Panc1 (cell line): Measurements from ENCODE around the gene KLC4. TPM values are rescaled to one million over a fixed set of nuclear protein-coding genes. Genes with fewer than 3 reads are reported as not detected.
A peak's percentile ranks its signal among the peaks of the same experiment; 100 is the strongest.

Source experiments
- ATAC-seq: fragments of 200-7000 bp; cut with Tn5 transposase; 2 replicates; pipeline ENCODE4 v1.9.1; 2020; ENCODE audit warnings: mild to moderate bottlenecking, moderate library complexity
- BruUV-seq: library from RNA; stranded (reverse); fragments of 400-500 nt; replicated peaks from 2 replicates; lab custom pipeline; 2021; lab: Mats Ljungman, UMichigan
- CTCF ChIA-PET: fragments of 300-600 bp; sonication (Branson Sonifier 250); formaldehyde crosslinking; loops from one replicate; lab custom pipeline; 2022; ENCODE audit warnings: antibody characterized with exemption; lab: Charles Lee
- POLR2A ChIA-PET: fragments of 300-600 bp; sonication (Branson Sonifier 250); formaldehyde crosslinking; loops from one replicate; lab custom pipeline; 2022; ENCODE audit warnings: antibody characterized with exemption; lab: Charles Lee
- DNase-seq: peaks from one replicate; pipeline ENCODE4 v3.0.0-alpha.2; 2010; ENCODE audit warnings: low read depth, low spot score
- H3K27ac ChIP-seq: 2 replicates; pipeline ENCODE4 v1.5.1; 2011; ENCODE audit warnings: mild to moderate bottlenecking, low read length, inconsistent platforms
- H3K27me3 ChIP-seq: fragments of 200-500 bp; sonication (Bioruptor generic); 2 replicates; pipeline ENCODE4 v1.6.0; 2014; ENCODE audit warnings: low read length, inconsistent platforms; ENCODE audit not compliant: control insufficient read depth, insufficient read depth
- H3K36me3 ChIP-seq: fragments of 200-500 bp; sonication (Bioruptor generic); 2 replicates; pipeline ENCODE4 v1.5.1; 2014; ENCODE audit warnings: inconsistent platforms, mild to moderate bottlenecking, low read length, moderate library complexity; ENCODE audit not compliant: control insufficient read depth, insufficient read depth
- H3K4me1 ChIP-seq: 2 replicates; pipeline ENCODE4 v1.5.1; 2011; ENCODE audit warnings: inconsistent platforms, mild to moderate bottlenecking, low read length, moderate library complexity; ENCODE audit not compliant: control insufficient read depth, insufficient read depth
- H3K4me3 ChIP-seq, 2 experiments: 2 replicates each; pipeline ENCODE4 v1.5.1; 2011 to 2012; ENCODE audit warnings: low read depth in 2 of 2, low read length in 2 of 2, mild to moderate bottlenecking in 2 of 2, inconsistent platforms in 1 of 2, moderate library complexity in 1 of 2
- H3K9me3 ChIP-seq: fragments of 200-500 bp; sonication (Bioruptor generic); 2 replicates; pipeline ENCODE4 v1.5.1; 2014; ENCODE audit warnings: low read depth, mild to moderate bottlenecking, inconsistent platforms, low read length, moderate library complexity; ENCODE audit not compliant: control insufficient read depth, insufficient read depth
- POLR2AphosphoS5 ChIP-seq: IDR thresholded peaks from 2 replicates; pipeline ENCODE4 v1.6.1; 2012; ENCODE audit warnings: mild to moderate bottlenecking, low read depth, low read length, moderate library complexity
- SIN3A ChIP-seq: IDR thresholded peaks from 2 replicates; pipeline ENCODE4 v1.6.1; 2012; ENCODE audit warnings: low read depth, mild to moderate bottlenecking, low read length, moderate library complexity, borderline replicate concordance; ENCODE audit not compliant: insufficient read depth
- TCF7L2 ChIP-seq: IDR thresholded peaks from 2 replicates; pipeline ENCODE4 v1.6.1; 2011; ENCODE audit warnings: mild to moderate bottlenecking, low read depth, low read length, inconsistent platforms
- in situ Hi-C: cut with HindIII; loops from 2 replicates; pipeline ENCODE4 v1.10.0; 2016; ENCODE audit warnings: low sequenced_read_pairs, low pct_unique_long_range_greater_than_20kb
- intact Hi-C: fragments of 100-400 bp; cut with micrococcal nuclease; formaldehyde crosslinking; loops from one replicate; pipeline ENCODE4 v1.10.0; 2022; ENCODE audit not compliant: unreplicated experiment
- total RNA-seq: library from RNA; stranded (reverse); gene quantifications from one replicate; pipeline ENCODE4 v1.2.1, GENCODE V29; 2021; ENCODE audit not compliant: unreplicated experiment
- TF ChIP-seq, protein P1 (sequence below): fragments of 450-650 bp; IDR thresholded peaks from 2 replicates; pipeline ENCODE4 v1.5.1; 2017; ENCODE audit warnings: mild to moderate bottlenecking
- TF ChIP-seq, protein P2 (sequence below), 2 experiments: IDR thresholded peaks; 2 replicates each; pipeline ENCODE4 v1.6.1; 2011 to 2012; ENCODE audit warnings: low read depth in 2 of 2, control low read depth in 1 of 2, low read length in 1 of 2, mild to moderate bottlenecking in 1 of 2, moderate library complexity in 1 of 2; ENCODE audit not compliant: insufficient read depth in 1 of 2

The KLC4 gene
- total RNA-seq, 1 experiment from 2014 or later = 22.6 TPM

DNA sequence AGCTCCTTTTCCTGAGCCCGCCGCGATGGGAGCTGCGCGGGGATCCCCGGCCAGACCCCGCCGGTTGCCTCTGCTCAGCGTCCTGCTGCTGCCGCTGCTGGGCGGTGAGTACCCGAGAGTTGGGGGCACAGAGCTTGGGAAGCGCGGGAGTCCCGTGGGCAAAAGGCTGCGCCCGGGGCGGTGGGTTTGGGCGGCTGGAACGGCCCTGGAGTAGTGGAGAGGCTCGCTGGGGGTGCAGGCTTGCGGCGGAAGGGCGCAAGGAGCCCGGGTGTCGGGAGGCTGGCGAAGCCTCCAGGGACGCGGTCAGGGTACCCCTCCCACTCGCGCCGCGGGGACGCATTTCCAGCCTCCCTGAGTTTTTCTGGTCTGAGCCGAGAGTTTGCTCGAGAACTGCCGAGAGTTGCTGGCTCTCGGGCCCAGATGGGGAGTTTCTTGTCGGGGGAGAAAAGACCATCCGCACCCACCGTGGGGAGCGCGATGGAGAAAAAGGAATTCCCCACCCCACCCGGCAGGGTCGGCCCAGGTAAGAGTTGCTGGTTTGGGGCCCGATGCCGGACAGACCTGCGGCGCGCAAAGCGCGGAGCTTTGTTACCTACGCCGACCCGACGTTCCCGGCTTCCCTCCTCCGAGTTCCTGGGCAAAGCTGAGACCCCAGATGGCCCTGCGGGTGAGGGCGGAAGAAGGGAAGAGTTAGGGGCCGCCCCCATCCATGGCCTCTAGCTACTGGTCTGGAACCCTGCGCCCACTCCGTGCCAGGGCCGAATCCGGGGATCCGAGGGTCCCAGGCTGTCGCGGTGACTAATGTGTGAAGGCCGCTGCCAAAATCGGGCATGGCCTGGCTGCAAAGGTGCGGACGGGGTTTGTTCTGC lies 17.3 kb downstream of the KLC4 start:
- ATAC-seq (peak; percentile 39), DNase-seq (no peak)
- TF ChIP-seq SIN3A = peak; percentile 35; the same call in 1 of the 2 replicates
- TF ChIP-seq POLR2AphosphoS5 = no peak
- TF ChIP-seq, protein P1, sequence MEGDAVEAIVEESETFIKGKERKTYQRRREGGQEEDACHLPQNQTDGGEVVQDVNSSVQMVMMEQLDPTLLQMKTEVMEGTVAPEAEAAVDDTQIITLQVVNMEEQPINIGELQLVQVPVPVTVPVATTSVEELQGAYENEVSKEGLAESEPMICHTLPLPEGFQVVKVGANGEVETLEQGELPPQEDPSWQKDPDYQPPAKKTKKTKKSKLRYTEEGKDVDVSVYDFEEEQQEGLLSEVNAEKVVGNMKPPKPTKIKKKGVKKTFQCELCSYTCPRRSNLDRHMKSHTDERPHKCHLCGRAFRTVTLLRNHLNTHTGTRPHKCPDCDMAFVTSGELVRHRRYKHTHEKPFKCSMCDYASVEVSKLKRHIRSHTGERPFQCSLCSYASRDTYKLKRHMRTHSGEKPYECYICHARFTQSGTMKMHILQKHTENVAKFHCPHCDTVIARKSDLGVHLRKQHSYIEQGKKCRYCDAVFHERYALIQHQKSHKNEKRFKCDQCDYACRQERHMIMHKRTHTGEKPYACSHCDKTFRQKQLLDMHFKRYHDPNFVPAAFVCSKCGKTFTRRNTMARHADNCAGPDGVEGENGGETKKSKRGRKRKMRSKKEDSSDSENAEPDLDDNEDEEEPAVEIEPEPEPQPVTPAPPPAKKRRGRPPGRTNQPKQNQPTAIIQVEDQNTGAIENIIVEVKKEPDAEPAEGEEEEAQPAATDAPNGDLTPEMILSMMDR = no peak

DNA sequence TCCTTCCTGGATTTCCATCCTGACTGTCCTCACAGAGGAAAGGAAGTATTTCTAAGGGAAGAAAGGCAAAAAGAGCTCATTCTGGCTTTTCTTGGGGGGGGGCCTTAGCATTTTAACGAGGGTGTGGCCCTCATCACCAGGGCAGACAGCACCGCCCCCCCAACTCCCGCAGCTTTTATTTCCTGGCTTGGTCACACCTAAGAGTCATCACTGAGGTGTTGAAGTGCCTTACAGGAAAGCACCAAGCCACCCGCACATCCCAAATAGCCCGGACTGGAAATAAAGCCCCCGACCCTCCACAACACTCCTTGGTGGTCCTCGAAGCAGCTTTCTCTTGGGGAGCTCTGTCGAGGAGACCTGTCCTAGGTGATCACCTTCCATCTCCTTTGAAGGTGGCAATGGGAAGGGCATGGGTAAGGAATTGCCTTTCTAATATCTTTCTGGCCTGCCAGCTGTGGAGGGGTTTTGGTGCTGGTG lies 17.9 kb downstream of the KLC4 start:
- ATAC-seq (no peak), DNase-seq (no peak)
- intact Hi-C loops (loop anchor here (5.0 kb wide), 1 partner anchor 65 kb away; no protein-coding TSS in a partner anchor), in situ Hi-C loops (no loop called here)
- ChIA-PET POLR2A (interaction anchor here (0.6 kb wide), 2 partner anchors 16 to 173 kb away, joined by 3 to 6 read pairs; no protein-coding TSS in a partner anchor), CTCF (no interaction called here)
- BruUV-seq = no TSS peak
- peaks cover 38% of the 10 kb centered on the region for H3K4me1 ChIP-seq
- H3K27ac ChIP-seq = peak overlapping the region; percentile 91
- H3K27me3 ChIP-seq = no peaks in the 10 kb centered on the region
- peak overlapping the region; percentile 90 to 91 for H3K4me3 ChIP-seq
- TF ChIP-seq POLR2AphosphoS5 (no peak), TCF7L2 (no peak), SIN3A (no peak)
- TF ChIP-seq, protein P2, sequence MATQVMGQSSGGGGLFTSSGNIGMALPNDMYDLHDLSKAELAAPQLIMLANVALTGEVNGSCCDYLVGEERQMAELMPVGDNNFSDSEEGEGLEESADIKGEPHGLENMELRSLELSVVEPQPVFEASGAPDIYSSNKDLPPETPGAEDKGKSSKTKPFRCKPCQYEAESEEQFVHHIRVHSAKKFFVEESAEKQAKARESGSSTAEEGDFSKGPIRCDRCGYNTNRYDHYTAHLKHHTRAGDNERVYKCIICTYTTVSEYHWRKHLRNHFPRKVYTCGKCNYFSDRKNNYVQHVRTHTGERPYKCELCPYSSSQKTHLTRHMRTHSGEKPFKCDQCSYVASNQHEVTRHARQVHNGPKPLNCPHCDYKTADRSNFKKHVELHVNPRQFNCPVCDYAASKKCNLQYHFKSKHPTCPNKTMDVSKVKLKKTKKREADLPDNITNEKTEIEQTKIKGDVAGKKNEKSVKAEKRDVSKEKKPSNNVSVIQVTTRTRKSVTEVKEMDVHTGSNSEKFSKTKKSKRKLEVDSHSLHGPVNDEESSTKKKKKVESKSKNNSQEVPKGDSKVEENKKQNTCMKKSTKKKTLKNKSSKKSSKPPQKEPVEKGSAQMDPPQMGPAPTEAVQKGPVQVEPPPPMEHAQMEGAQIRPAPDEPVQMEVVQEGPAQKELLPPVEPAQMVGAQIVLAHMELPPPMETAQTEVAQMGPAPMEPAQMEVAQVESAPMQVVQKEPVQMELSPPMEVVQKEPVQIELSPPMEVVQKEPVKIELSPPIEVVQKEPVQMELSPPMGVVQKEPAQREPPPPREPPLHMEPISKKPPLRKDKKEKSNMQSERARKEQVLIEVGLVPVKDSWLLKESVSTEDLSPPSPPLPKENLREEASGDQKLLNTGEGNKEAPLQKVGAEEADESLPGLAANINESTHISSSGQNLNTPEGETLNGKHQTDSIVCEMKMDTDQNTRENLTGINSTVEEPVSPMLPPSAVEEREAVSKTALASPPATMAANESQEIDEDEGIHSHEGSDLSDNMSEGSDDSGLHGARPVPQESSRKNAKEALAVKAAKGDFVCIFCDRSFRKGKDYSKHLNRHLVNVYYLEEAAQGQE (IDR thresholded peaks at IDR 0.05; ENCODE audit: insufficient read depth in 1 of 2, low read depth in 2 of 2, low read length in 1 of 2) = no peak
- TF ChIP-seq, protein P1 = no peak
- no peaks in the 10 kb centered on the region for H3K9me3 ChIP-seq
- peaks cover 3% of the 10 kb centered on the region; the same call in 1 of the 2 replicates for H3K36me3 ChIP-seq

More for the DNA sequence above, 17.3 kb downstream of the KLC4 start:
- Histone ChIP-seq H3K4me3 (peak overlapping the region; percentile 90 to 91), H3K36me3 (peaks cover 3% of the 10 kb centered on the region; the same call in 1 of the 2 replicates), H3K27me3 (no peaks in the 10 kb centered on the region), H3K27ac (peak overlapping the region; percentile 91), H3K9me3 (no peaks in the 10 kb centered on the region), H3K4me1 (peaks cover 33% of the 10 kb centered on the region)
- intact Hi-C loops = loop anchor here (5.0 kb wide), 1 partner anchor 66 kb away; no protein-coding TSS in a partner anchor
- BruUV-seq = no TSS peak
- ChIA-PET POLR2A (interaction anchor here (0.5 to 0.6 kb wide), 4 partner anchors 17 to 193 kb away, joined by 3 to 15 read pairs (median 5); no protein-coding TSS in a partner anchor), CTCF (no interaction called here)
- in situ Hi-C loops = no loop called here
